ENCODE measurements around the gene MAML3.

Gene MAML3

DNA sequence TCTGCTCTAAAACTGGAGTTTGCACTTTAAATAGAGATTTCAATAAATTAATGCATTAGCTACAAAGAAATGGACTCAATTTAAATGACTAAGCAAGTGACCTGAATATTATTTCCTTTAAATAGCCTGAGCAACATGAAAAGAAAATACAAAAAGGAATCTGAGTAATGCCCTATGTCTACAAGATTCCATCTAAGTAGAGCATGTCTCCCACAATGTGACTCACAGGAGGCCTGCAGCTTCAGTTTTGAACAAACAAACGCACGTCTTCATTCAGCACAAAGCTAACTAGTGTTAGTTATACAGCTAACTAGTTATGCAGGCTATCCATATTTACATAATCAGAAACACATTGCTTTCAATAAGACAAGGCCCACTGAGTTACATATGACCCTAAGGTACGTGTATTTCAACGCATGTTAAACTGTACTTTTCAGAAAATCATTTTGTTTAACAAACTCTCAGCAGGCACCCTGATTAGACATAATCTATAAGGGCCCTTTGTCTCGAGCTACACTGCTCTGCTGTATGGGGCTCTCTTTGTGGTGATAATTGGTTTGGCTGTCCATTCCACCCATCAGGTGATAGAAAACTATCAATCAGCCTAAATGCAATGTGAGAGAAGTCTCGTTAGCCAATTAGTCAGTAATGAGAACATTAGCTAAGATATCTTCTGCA lies 116.5 kb downstream of the MAML3 start:
- H3K18ac ChIP-seq (ENCODE audit: low read depth in 1 of 2, low read length in 2 of 2), result no peak overlapping the region
- H3K4me1 ChIP-seq (ENCODE audit: control insufficient read depth, insufficient read depth, low read depth, low read length), result peaks cover 2% of the 10 kb centered on the region
- no peak overlapping the region for H2BK15ac ChIP-seq (ENCODE audit: low read depth, poor library complexity, severe bottlenecking)
- no peaks in the 10 kb centered on the region for H3K36me3 ChIP-seq (ENCODE audit: control insufficient read depth in 1 of 2, insufficient read depth in 2 of 2, low read depth in 1 of 2, low read length in 2 of 2)
- peak; percentile 80 for DNase-seq
- H3K27ac ChIP-seq (ENCODE audit: low read length, poor library complexity, severe bottlenecking), result peak overlapping the region; percentile 85
- no peak overlapping the region for H4K8ac ChIP-seq (ENCODE audit: low read length)
- H2AFZ ChIP-seq (ENCODE audit: low read depth, low read length), result no peak overlapping the region
- no peak overlapping the region for H3K4me2 ChIP-seq (ENCODE audit: low read length, poor library complexity, severe bottlenecking)
- no peak overlapping the region for H2BK120ac ChIP-seq (ENCODE audit: low read depth, low read length)
- peaks cover 11% of the 10 kb centered on the region for H3K79me1 ChIP-seq (replicated peaks; ENCODE audit: low read length, poor library complexity, severe bottlenecking)
- no peak overlapping the region for H3K14ac ChIP-seq (ENCODE audit: low read length in 2 of 2)
- H2BK12ac ChIP-seq (ENCODE audit: low read length in 2 of 2), result no peak overlapping the region
- H3K4ac ChIP-seq (ENCODE audit: low read depth in 1 of 2, low read length in 2 of 2), result no peak overlapping the region
- H3K9me3 ChIP-seq (ENCODE audit: control insufficient read depth, low read length), result no peaks in the 10 kb centered on the region
- peak overlapping the region; percentile 21 for H2BK5ac ChIP-seq (ENCODE audit: low read depth, low read length, poor library complexity, severe bottlenecking)
- no peak overlapping the region for H3K4me3 ChIP-seq (ENCODE audit: insufficient read depth in 1 of 2, low read depth in 1 of 2, low read length in 2 of 2)
- H2AK5ac ChIP-seq (ENCODE audit: low read length, severe bottlenecking), result peak overlapping the region; percentile 23
- no peak overlapping the region for H3K23ac ChIP-seq (ENCODE audit: low read length in 2 of 2)
- H3K9ac ChIP-seq (ENCODE audit: low read length), result peak overlapping the region; percentile 30
- WGBS, result 45% methylated on average over 5 of the region's 6 CpGs
- no peaks in the 10 kb centered on the region for H3K27me3 ChIP-seq (ENCODE audit: control insufficient read depth in 1 of 2, insufficient read depth in 1 of 2, low read length in 2 of 2)
- no peak overlapping the region for H4K91ac ChIP-seq (ENCODE audit: low read length)

DNA sequence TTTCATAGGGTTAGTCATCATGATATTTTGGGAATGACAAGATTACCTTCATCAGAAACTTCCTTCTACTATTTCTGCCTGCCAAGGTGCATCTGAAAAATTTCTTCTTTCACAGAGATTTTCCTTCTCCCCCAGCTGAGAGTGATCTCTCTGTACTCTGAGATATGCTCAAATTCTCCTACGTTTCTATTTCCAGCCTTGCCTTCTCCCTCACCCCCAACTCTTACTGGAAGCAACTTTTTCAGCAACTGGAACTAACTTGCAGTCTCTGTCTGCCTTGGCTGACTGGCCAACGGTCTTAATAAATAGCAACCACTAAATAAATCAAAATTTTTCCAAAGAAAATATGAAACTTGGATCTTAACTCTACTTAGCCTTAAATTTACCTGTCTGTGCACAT lies 122.3 kb downstream of the MAML3 start:
- Histone ChIP-seq H3K79me1 (replicated peaks; ENCODE audit: low read length, poor library complexity, severe bottlenecking) (peaks cover 11% of the 10 kb centered on the region), H3K18ac (ENCODE audit: low read depth in 1 of 2, low read length in 2 of 2) (no peak overlapping the region), H2BK12ac (ENCODE audit: low read length in 2 of 2) (no peak overlapping the region), H4K8ac (ENCODE audit: low read length) (no peak overlapping the region), H3K4me1 (ENCODE audit: control insufficient read depth, insufficient read depth, low read depth, low read length) (peaks cover 6% of the 10 kb centered on the region), H3K27ac (ENCODE audit: low read length, poor library complexity, severe bottlenecking) (no peak overlapping the region), H3K4me2 (ENCODE audit: low read length, poor library complexity, severe bottlenecking) (no peak overlapping the region), H3K27me3 (ENCODE audit: control insufficient read depth in 1 of 2, insufficient read depth in 1 of 2, low read length in 2 of 2) (no peaks in the 10 kb centered on the region), H3K4me3 (ENCODE audit: insufficient read depth in 1 of 2, low read depth in 1 of 2, low read length in 2 of 2) (no peak overlapping the region), H4K91ac (ENCODE audit: low read length) (no peak overlapping the region), H2AK5ac (ENCODE audit: low read length, severe bottlenecking) (no peak overlapping the region), H2BK5ac (ENCODE audit: low read depth, low read length, poor library complexity, severe bottlenecking) (no peak overlapping the region), H3K9me3 (ENCODE audit: control insufficient read depth, low read length) (no peaks in the 10 kb centered on the region), H3K23ac (ENCODE audit: low read length in 2 of 2) (no peak overlapping the region), H3K4ac (ENCODE audit: low read depth in 1 of 2, low read length in 2 of 2) (no peak overlapping the region), H2BK120ac (ENCODE audit: low read depth, low read length) (no peak overlapping the region), H3K36me3 (ENCODE audit: control insufficient read depth in 1 of 2, insufficient read depth in 2 of 2, low read depth in 1 of 2, low read length in 2 of 2) (no peaks in the 10 kb centered on the region), H3K14ac (ENCODE audit: low read length in 2 of 2) (no peak overlapping the region), H3K9ac (ENCODE audit: low read length) (no peak overlapping the region), H2BK15ac (ENCODE audit: low read depth, poor library complexity, severe bottlenecking) (no peak overlapping the region), H2AFZ (ENCODE audit: low read depth, low read length) (no peak overlapping the region)
- DNase-seq, result no peak
- 80% methylated on average over 2 of the region's 2 CpGs for WGBS

DNA sequence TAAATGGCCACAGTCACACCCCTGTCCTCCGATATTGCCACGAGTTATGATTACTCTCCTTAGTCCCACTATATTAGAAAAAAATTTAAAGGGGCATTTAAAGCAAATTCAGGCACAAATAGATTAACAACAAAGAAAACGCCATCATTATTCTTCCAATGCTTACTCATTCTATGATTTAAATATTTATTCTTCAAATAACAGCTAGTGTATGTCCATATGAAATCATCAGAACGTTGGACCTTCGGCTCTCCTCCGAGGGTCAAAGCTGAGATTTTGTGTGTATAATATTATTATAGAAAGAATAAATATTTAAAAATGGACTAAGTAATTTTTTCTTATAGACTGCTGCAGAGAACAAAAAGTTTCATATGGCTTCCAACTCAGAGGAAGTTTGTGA lies 122.9 kb downstream of the MAML3 start:
- Histone ChIP-seq H2AK5ac (ENCODE audit: low read length, severe bottlenecking) (no peak overlapping the region), H3K79me1 (replicated peaks; ENCODE audit: low read length, poor library complexity, severe bottlenecking) (peaks cover 11% of the 10 kb centered on the region), H2BK5ac (ENCODE audit: low read depth, low read length, poor library complexity, severe bottlenecking) (no peak overlapping the region)

DNA sequence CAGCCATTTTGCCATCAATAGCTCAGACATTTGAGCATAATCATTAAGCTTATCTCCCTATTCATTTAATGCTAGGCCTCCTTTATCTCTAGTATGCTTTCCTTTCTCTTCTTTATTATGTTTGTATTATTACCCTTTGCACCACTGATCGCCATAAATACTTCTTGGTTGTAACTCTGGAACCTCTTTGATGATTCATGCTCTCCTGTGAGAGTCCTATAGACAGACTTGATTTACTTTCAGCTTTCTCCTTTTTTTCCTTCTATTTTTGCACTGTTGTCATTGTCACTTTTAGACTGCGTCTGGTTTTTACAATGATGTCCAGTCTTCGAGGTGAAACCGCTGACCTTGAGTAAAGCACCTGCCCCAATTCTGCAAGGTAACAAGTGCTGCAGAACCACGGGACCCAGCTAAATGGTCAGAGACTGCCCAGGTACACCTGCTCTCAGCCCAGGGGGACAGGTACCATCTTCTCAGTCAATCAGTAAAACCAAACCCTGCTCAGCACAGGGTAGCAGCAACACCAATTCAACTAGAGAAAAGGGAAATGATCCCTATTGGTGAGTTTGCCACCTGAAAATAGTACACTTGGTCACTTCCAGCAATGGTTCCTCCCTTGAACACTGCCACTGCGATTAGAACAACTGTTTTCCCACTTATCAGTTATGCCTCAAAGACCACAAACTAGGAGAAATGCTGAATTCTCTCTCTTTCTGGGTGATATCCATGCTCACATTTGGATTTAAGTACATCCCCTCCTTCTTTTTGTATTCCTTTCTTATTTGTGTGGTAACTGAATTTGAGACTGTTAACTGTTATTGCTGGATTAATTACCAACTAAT lies 125.1 kb downstream of the MAML3 start:
- H3K79me1 ChIP-seq (replicated peaks; ENCODE audit: low read length, poor library complexity, severe bottlenecking), result peaks cover 15% of the 10 kb centered on the region
- H4K91ac ChIP-seq (ENCODE audit: low read length), result no peak overlapping the region
- H3K36me3 ChIP-seq (ENCODE audit: control insufficient read depth in 1 of 2, insufficient read depth in 2 of 2, low read depth in 1 of 2, low read length in 2 of 2), result no peaks in the 10 kb centered on the region
- no peak overlapping the region for H2BK15ac ChIP-seq (ENCODE audit: low read depth, poor library complexity, severe bottlenecking)
- no peak overlapping the region for H2BK5ac ChIP-seq (ENCODE audit: low read depth, low read length, poor library complexity, severe bottlenecking)
- no peak overlapping the region for H3K4ac ChIP-seq (ENCODE audit: low read depth in 1 of 2, low read length in 2 of 2)
- no peak overlapping the region for H2AFZ ChIP-seq (ENCODE audit: low read depth, low read length)
- WGBS, result 68% methylated on average over 6 of the region's 6 CpGs
- no peak overlapping the region for H2AK5ac ChIP-seq (ENCODE audit: low read length, severe bottlenecking)
- no peak overlapping the region for H3K4me2 ChIP-seq (ENCODE audit: low read length, poor library complexity, severe bottlenecking)
- H3K27ac ChIP-seq (ENCODE audit: low read length, poor library complexity, severe bottlenecking), result no peak overlapping the region
- no peak for DNase-seq
- no peak overlapping the region for H3K23ac ChIP-seq (ENCODE audit: low read length in 2 of 2)
- H4K8ac ChIP-seq (ENCODE audit: low read length), result no peak overlapping the region
- H3K14ac ChIP-seq (ENCODE audit: low read length in 2 of 2), result no peak overlapping the region
- no peak overlapping the region for H3K9ac ChIP-seq (ENCODE audit: low read length)
- H2BK120ac ChIP-seq (ENCODE audit: low read depth, low read length), result no peak overlapping the region
- no peak overlapping the region for H2BK12ac ChIP-seq (ENCODE audit: low read length in 2 of 2)
- H3K4me1 ChIP-seq (ENCODE audit: control insufficient read depth, insufficient read depth, low read depth, low read length), result peaks cover 4% of the 10 kb centered on the region
- H3K27me3 ChIP-seq (ENCODE audit: control insufficient read depth in 1 of 2, insufficient read depth in 1 of 2, low read length in 2 of 2), result no peaks in the 10 kb centered on the region
- no peaks in the 10 kb centered on the region for H3K9me3 ChIP-seq (ENCODE audit: control insufficient read depth, low read length)
- H3K4me3 ChIP-seq (ENCODE audit: insufficient read depth in 1 of 2, low read depth in 1 of 2, low read length in 2 of 2), result no peak overlapping the region
- no peak overlapping the region for H3K18ac ChIP-seq (ENCODE audit: low read depth in 1 of 2, low read length in 2 of 2)

More for the DNA sequence above, 122.9 kb downstream of the MAML3 start:
- Histone ChIP-seq H2BK12ac (ENCODE audit: low read length in 2 of 2) (no peak overlapping the region), H2BK120ac (ENCODE audit: low read depth, low read length) (no peak overlapping the region), H2BK15ac (ENCODE audit: low read depth, poor library complexity, severe bottlenecking) (no peak overlapping the region), H3K4me1 (ENCODE audit: control insufficient read depth, insufficient read depth, low read depth, low read length) (peaks cover 4% of the 10 kb centered on the region), H3K18ac (ENCODE audit: low read depth in 1 of 2, low read length in 2 of 2) (no peak overlapping the region), H3K27ac (ENCODE audit: low read length, poor library complexity, severe bottlenecking) (no peak overlapping the region), H4K91ac (ENCODE audit: low read length) (no peak overlapping the region), H3K27me3 (ENCODE audit: control insufficient read depth in 1 of 2, insufficient read depth in 1 of 2, low read length in 2 of 2) (no peaks in the 10 kb centered on the region), H2AFZ (ENCODE audit: low read depth, low read length) (no peak overlapping the region), H4K8ac (ENCODE audit: low read length) (no peak overlapping the region), H3K23ac (ENCODE audit: low read length in 2 of 2) (no peak overlapping the region), H3K14ac (ENCODE audit: low read length in 2 of 2) (no peak overlapping the region), H3K4me3 (ENCODE audit: insufficient read depth in 1 of 2, low read depth in 1 of 2, low read length in 2 of 2) (no peak overlapping the region), H3K4ac (ENCODE audit: low read depth in 1 of 2, low read length in 2 of 2) (no peak overlapping the region), H3K9me3 (ENCODE audit: control insufficient read depth, low read length) (no peaks in the 10 kb centered on the region), H3K36me3 (ENCODE audit: control insufficient read depth in 1 of 2, insufficient read depth in 2 of 2, low read depth in 1 of 2, low read length in 2 of 2) (no peaks in the 10 kb centered on the region), H3K9ac (ENCODE audit: low read length) (no peak overlapping the region), H3K4me2 (ENCODE audit: low read length, poor library complexity, severe bottlenecking) (no peak overlapping the region)
- DNase-seq, result no peak
- WGBS, result 88% methylated on average over 2 of the region's 6 CpGs

All from mesenchymal stem cell (in vitro differentiated cells and primary cell).